WTC11 (cell line): Measurements from ENCODE around the gene HES1. TPM values are rescaled to one million over a fixed set of nuclear protein-coding genes. Genes with fewer than 3 reads are reported as not detected.

Experiments used
- ATAC-seq: fragments of 200-7000 bp; cut with Tn5 transposase; 2 replicates; pipeline ENCODE4 v1.10.0; 2021; ENCODE audit warnings: mild to moderate bottlenecking, moderate library complexity
- CTCF ChIA-PET: fragments of 300-600 bp; sonication (Branson Sonifier 250); formaldehyde crosslinking; loops from one replicate; lab custom pipeline; 2021; ENCODE audit warnings: antibody characterized with exemption; lab: Charles Lee
- POLR2A ChIA-PET: fragments of 350-600 bp; sonication (Branson Sonifier 250); formaldehyde crosslinking; loops from one replicate; lab custom pipeline; 2021; ENCODE audit warnings: antibody characterized with exemption; lab: Charles Lee
- DNase-seq: peaks from one replicate; pipeline ENCODE4 v3.0.0; 2021; ENCODE audit warnings: low spot score
- H3K27ac Mint-ChIP-seq: 2 replicates; pipeline ENCODE4 v1.8.0; 2021; ENCODE audit warnings: mixed read lengths
- H3K27me3 Mint-ChIP-seq: 2 replicates; pipeline ENCODE4 v1.8.0; 2021; ENCODE audit warnings: low read depth, mild to moderate bottlenecking, moderate library complexity, mixed read lengths
- H3K36me3 Mint-ChIP-seq: 2 replicates; pipeline ENCODE4 v1.8.0; 2021; ENCODE audit warnings: mixed read lengths
- H3K4me1 Mint-ChIP-seq: 2 replicates; pipeline ENCODE4 v1.8.0; 2022; ENCODE audit warnings: mixed read lengths
- H3K4me3 Mint-ChIP-seq: 2 replicates; pipeline ENCODE4 v1.8.0; 2021; ENCODE audit warnings: mild to moderate bottlenecking, moderate library complexity, mixed read lengths
- H3K9me3 Mint-ChIP-seq: 2 replicates; pipeline ENCODE4 v1.8.0; 2021; ENCODE audit warnings: mixed read lengths
- ELF4 ChIP-seq: sonication (generic); formaldehyde crosslinking; IDR thresholded peaks from 2 replicates; pipeline ENCODE4 v1.8.1; 2022; ENCODE audit warnings: low read depth, mild to moderate bottlenecking, moderate library complexity, missing genetic modification reagents
- ESRRA ChIP-seq: sonication (generic); formaldehyde crosslinking; IDR thresholded peaks from 2 replicates; pipeline ENCODE4 v1.8.1; 2022; ENCODE audit warnings: mild to moderate bottlenecking, missing genetic modification reagents, borderline replicate concordance
- FOXK1 ChIP-seq: sonication (generic); formaldehyde crosslinking; IDR thresholded peaks from 2 replicates; pipeline ENCODE4 v1.8.0; 2022; ENCODE audit warnings: mild to moderate bottlenecking, moderate library complexity, missing genetic modification reagents
- GRHL2 ChIP-seq: fragments of 250-450 bp; sonication (Bioruptor Pico); IDR thresholded peaks from 2 replicates; pipeline ENCODE4 v1.8.0; 2022; ENCODE audit warnings: mild to moderate bottlenecking, moderate library complexity; ENCODE audit not compliant: insufficient replicate concordance, severe bottlenecking
- HMGA2 ChIP-seq: fragments of 250-450 bp; sonication (Bioruptor Pico); IDR thresholded peaks from 2 replicates; pipeline ENCODE4 v1.4.0; 2021; ENCODE audit warnings: mild to moderate bottlenecking, moderate library complexity
- IRF2 ChIP-seq: sonication (generic); formaldehyde crosslinking; IDR thresholded peaks from 2 replicates; pipeline ENCODE4 v1.8.0; 2022; ENCODE audit warnings: low read depth, missing genetic modification reagents, borderline replicate concordance
- NFE2L1 ChIP-seq: sonication (generic); formaldehyde crosslinking; IDR thresholded peaks from 2 replicates; pipeline ENCODE4 v1.8.1; 2023; ENCODE audit warnings: missing genetic modification reagents
- OVOL2 ChIP-seq: fragments of 250-450 bp; sonication (Bioruptor Pico); IDR thresholded peaks from 2 replicates; pipeline ENCODE4 v1.9.0; 2021; ENCODE audit warnings: mild to moderate bottlenecking, borderline replicate concordance
- PRRX2 ChIP-seq: fragments of 250-450 bp; sonication (Bioruptor Pico); IDR thresholded peaks from 2 replicates; pipeline ENCODE4 v1.8.0; 2021; ENCODE audit warnings: mild to moderate bottlenecking
- SP1 ChIP-seq: sonication (generic); formaldehyde crosslinking; conservative IDR thresholded peaks from 2 replicates; pipeline ENCODE4 v1.8.1; 2022; ENCODE audit warnings: missing genetic modification reagents
- ZNF219 ChIP-seq: sonication (generic); formaldehyde crosslinking; IDR thresholded peaks from 2 replicates; pipeline ENCODE4 v1.8.0; 2023; ENCODE audit warnings: missing genetic modification reagents, mild to moderate bottlenecking, borderline replicate concordance
- ZNF263 ChIP-seq: sonication (generic); formaldehyde crosslinking; IDR thresholded peaks from 2 replicates; pipeline ENCODE4 v1.8.1; 2022; ENCODE audit warnings: low read depth, mild to moderate bottlenecking, moderate library complexity, missing genetic modification reagents
- ZNF396 ChIP-seq: fragments of 250-450 bp; sonication (Bioruptor Pico); IDR thresholded peaks from 2 replicates; pipeline ENCODE4 v1.8.0; 2021; ENCODE audit warnings: mild to moderate bottlenecking, moderate library complexity, borderline replicate concordance
- ZNF416 ChIP-seq: fragments of 250-450 bp; sonication (Bioruptor Pico); IDR thresholded peaks from 2 replicates; pipeline ENCODE4 v1.9.0; 2021; ENCODE audit warnings: mild to moderate bottlenecking, inconsistent platforms
- total RNA-seq: library from RNA; stranded (reverse); gene quantifications from 3 replicates; pipeline ENCODE4 v1.2.3, GENCODE V29; 2021
- TF ChIP-seq, protein P1 (sequence below): sonication (generic); formaldehyde crosslinking; IDR thresholded peaks from 2 replicates; pipeline ENCODE4 v1.8.1; 2023; ENCODE audit warnings: mild to moderate bottlenecking, missing genetic modification reagents
- TF ChIP-seq, protein P2 (sequence below): fragments of 250-450 bp; sonication (Bioruptor Pico); IDR thresholded peaks from 2 replicates; pipeline ENCODE4 v1.9.0; 2021; ENCODE audit warnings: moderate library complexity, mild to moderate bottlenecking, inconsistent platforms, borderline replicate concordance
- TF ChIP-seq, protein P3 (sequence below): sonication (generic); formaldehyde crosslinking; IDR thresholded peaks from 2 replicates; pipeline ENCODE4 v1.8.1; 2022; ENCODE audit warnings: low read depth, missing genetic modification reagents, borderline replicate concordance
- TF ChIP-seq, protein P4 (sequence below): sonication (generic); formaldehyde crosslinking; IDR thresholded peaks from 2 replicates; pipeline ENCODE4 v1.8.0; 2022; ENCODE audit warnings: missing genetic modification reagents
- TF ChIP-seq, protein P5 (sequence below): sonication (generic); formaldehyde crosslinking; IDR thresholded peaks from 2 replicates; pipeline ENCODE4 v1.8.1; 2023; ENCODE audit warnings: mild to moderate bottlenecking, missing genetic modification reagents, moderate library complexity
- TF ChIP-seq, protein P6 (sequence below): sonication (generic); formaldehyde crosslinking; IDR thresholded peaks from 2 replicates; pipeline ENCODE4 v1.8.0; 2022; ENCODE audit warnings: mild to moderate bottlenecking, missing genetic modification reagents
- TF ChIP-seq, protein P7 (sequence below): fragments of 250-450 bp; sonication (Bioruptor Pico); conservative IDR thresholded peaks from 2 replicates; pipeline ENCODE4 v1.9.0; 2021; ENCODE audit warnings: mild to moderate bottlenecking
- TF ChIP-seq, protein P8 (sequence below): sonication (generic); formaldehyde crosslinking; conservative IDR thresholded peaks from 2 replicates; pipeline ENCODE4 v1.8.1; 2022; ENCODE audit warnings: mild to moderate bottlenecking, missing genetic modification reagents

Gene HES1
- total RNA-seq, 1 experiment from 2014 or later, result 28.4 TPM

DNA sequence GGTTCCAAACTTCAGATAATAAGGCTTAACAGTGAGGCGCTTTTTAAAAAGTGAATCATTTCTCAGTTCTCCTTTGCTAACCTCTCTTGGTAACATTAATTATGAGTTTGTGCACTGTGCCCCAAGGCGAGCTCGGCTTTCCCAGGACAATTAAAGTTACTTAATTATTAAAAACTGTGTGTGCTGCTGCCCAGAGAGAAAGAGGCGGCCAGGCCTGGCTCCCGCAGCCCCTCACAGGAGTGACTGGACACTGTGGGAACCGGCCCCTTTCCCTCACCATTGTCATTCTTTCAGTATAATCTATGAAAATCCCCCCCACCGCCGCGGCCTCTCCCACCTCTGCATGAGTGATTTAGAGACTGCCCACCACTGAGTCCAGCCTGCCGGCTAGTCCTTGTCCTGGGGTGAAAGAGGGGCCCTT lies 43.1 kb upstream of the HES1 start:
- H3K27ac Mint-ChIP-seq, result no peak overlapping the region
- POLR2A ChIA-PET, result no interaction called here
- TF ChIP-seq OVOL2 (no peak), SP1 (CRISPR knock-in tag) (no peak), ZNF396 (CRISPR knock-in tag) (no peak), ESRRA (CRISPR knock-in tag) (no peak), ZNF219 (no peak), FOXK1 (CRISPR knock-in tag) (no peak), PRRX2 (CRISPR knock-in tag) (no peak), GRHL2 (no peak), ELF4 (no peak), HMGA2 (no peak), ZNF263 (no peak)
- TF ChIP-seq, protein P1, sequence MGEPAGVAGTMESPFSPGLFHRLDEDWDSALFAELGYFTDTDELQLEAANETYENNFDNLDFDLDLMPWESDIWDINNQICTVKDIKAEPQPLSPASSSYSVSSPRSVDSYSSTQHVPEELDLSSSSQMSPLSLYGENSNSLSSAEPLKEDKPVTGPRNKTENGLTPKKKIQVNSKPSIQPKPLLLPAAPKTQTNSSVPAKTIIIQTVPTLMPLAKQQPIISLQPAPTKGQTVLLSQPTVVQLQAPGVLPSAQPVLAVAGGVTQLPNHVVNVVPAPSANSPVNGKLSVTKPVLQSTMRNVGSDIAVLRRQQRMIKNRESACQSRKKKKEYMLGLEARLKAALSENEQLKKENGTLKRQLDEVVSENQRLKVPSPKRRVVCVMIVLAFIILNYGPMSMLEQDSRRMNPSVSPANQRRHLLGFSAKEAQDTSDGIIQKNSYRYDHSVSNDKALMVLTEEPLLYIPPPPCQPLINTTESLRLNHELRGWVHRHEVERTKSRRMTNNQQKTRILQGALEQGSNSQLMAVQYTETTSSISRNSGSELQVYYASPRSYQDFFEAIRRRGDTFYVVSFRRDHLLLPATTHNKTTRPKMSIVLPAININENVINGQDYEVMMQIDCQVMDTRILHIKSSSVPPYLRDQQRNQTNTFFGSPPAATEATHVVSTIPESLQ (CRISPR knock-in tag), result no peak
- TF ChIP-seq, protein P2, sequence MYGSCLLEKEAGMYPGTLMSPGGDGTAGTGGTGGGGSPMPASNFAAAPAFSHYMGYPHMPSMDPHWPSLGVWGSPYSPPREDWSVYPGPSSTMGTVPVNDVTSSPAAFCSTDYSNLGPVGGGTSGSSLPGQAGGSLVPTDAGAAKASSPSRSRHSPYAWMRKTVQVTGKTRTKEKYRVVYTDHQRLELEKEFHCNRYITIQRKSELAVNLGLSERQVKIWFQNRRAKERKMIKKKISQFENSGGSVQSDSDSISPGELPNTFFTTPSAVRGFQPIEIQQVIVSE (CRISPR knock-in tag), result no peak
- TF ChIP-seq, protein P3, sequence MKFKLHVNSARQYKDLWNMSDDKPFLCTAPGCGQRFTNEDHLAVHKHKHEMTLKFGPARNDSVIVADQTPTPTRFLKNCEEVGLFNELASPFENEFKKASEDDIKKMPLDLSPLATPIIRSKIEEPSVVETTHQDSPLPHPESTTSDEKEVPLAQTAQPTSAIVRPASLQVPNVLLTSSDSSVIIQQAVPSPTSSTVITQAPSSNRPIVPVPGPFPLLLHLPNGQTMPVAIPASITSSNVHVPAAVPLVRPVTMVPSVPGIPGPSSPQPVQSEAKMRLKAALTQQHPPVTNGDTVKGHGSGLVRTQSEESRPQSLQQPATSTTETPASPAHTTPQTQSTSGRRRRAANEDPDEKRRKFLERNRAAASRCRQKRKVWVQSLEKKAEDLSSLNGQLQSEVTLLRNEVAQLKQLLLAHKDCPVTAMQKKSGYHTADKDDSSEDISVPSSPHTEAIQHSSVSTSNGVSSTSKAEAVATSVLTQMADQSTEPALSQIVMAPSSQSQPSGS (CRISPR knock-in tag), result no peak
- TF ChIP-seq, protein P4, sequence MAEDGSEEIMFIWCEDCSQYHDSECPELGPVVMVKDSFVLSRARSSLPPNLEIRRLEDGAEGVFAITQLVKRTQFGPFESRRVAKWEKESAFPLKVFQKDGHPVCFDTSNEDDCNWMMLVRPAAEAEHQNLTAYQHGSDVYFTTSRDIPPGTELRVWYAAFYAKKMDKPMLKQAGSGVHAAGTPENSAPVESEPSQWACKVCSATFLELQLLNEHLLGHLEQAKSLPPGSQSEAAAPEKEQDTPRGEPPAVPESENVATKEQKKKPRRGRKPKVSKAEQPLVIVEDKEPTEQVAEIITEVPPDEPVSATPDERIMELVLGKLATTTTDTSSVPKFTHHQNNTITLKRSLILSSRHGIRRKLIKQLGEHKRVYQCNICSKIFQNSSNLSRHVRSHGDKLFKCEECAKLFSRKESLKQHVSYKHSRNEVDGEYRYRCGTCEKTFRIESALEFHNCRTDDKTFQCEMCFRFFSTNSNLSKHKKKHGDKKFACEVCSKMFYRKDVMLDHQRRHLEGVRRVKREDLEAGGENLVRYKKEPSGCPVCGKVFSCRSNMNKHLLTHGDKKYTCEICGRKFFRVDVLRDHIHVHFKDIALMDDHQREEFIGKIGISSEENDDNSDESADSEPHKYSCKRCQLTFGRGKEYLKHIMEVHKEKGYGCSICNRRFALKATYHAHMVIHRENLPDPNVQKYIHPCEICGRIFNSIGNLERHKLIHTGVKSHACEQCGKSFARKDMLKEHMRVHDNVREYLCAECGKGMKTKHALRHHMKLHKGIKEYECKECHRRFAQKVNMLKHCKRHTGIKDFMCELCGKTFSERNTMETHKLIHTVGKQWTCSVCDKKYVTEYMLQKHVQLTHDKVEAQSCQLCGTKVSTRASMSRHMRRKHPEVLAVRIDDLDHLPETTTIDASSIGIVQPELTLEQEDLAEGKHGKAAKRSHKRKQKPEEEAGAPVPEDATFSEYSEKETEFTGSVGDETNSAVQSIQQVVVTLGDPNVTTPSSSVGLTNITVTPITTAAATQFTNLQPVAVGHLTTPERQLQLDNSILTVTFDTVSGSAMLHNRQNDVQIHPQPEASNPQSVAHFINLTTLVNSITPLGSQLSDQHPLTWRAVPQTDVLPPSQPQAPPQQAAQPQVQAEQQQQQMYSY (CRISPR knock-in tag), result no peak
- TF ChIP-seq, all 79 proteins: peak for 0
- H3K27me3 Mint-ChIP-seq, result no peaks in the 10 kb centered on the region; the same call in none of the 2 replicates
- H3K4me3 Mint-ChIP-seq, result no peak overlapping the region
- H3K36me3 Mint-ChIP-seq, result no peaks in the 10 kb centered on the region
- H3K4me1 Mint-ChIP-seq, result peaks cover 23% of the 10 kb centered on the region
- ATAC-seq, result no peak
- DNase-seq, result no peak
- CTCF ChIA-PET, result no interaction called here
- H3K9me3 Mint-ChIP-seq, result no peaks in the 10 kb centered on the region

DNA sequence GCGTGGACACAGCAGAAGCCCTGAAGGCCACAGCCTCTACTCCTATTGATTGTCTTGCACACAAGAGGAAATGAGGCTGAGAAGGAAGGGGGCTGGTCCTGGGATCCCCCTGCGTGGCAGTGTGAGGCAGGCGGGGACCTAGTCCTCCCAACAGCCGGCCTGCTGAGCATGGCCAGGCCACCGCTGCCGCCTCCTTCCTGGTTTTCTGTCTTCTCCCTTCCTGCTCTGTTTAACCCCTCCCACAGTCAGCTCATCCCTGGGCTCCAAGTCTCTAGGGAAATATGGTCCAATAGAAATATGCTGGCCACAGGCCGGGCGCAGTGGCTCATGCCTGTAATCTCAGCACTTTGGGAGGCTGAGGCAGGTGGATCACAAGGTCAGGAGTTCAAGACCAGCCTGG lies 42.1 kb upstream of the HES1 start:
- no peaks in the 10 kb centered on the region for H3K9me3 Mint-ChIP-seq
- H3K27me3 Mint-ChIP-seq, result peaks cover 3% of the 10 kb centered on the region
- H3K4me1 Mint-ChIP-seq, result peaks cover 32% of the 10 kb centered on the region
- no peaks in the 10 kb centered on the region for H3K36me3 Mint-ChIP-seq
- no peak overlapping the region for H3K27ac Mint-ChIP-seq
- POLR2A ChIA-PET, result no interaction called here
- no peak overlapping the region for H3K4me3 Mint-ChIP-seq
- DNase-seq (no peak), ATAC-seq (no peak)
- CTCF ChIA-PET, result no interaction called here
- TF ChIP-seq, protein P5, sequence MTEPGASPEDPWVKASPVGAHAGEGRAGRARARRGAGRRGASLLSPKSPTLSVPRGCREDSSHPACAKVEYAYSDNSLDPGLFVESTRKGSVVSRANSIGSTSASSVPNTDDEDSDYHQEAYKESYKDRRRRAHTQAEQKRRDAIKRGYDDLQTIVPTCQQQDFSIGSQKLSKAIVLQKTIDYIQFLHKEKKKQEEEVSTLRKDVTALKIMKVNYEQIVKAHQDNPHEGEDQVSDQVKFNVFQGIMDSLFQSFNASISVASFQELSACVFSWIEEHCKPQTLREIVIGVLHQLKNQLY, result no peak
- TF ChIP-seq, protein P6, sequence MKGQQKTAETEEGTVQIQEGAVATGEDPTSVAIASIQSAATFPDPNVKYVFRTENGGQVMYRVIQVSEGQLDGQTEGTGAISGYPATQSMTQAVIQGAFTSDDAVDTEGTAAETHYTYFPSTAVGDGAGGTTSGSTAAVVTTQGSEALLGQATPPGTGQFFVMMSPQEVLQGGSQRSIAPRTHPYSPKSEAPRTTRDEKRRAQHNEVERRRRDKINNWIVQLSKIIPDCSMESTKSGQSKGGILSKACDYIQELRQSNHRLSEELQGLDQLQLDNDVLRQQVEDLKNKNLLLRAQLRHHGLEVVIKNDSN (CRISPR knock-in tag), result no peak
- TF ChIP-seq, protein P7, sequence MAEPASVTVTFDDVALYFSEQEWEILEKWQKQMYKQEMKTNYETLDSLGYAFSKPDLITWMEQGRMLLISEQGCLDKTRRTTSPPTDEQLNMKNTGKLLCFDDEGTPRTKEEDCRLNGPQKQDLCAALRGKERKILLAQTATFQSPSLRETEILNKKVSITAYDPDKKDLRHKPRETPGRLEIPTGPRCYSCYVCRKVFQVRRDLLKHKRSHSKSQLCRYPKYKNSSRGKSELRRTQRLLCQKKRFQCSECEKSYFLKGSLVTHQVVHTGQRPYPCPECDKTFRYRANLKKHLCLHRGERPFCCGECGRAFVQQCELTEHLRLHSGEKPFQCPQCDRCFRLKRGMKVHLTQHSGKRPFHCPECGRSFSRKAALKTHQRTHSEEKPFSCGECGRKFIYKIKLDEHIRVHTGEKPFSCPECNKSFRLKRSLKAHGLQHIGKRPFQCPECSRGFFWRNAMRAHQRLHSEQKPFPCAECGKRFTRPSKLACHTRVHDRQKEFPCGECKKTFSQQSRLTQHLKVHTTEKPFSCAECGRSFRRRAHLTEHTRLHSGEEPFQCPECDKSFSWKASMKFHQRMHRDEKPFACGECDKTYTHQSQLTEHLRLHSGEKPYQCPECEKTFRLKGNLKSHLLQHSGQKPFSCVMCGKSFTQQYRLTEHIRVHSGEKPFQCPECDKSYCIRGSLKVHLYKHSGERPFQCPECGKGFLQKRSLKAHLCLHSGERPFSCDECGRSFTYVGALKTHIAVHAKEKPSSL (CRISPR knock-in tag), result no peak
- TF ChIP-seq, protein P2 (CRISPR knock-in tag), result no peak
- TF ChIP-seq ZNF416 (CRISPR knock-in tag) (no peak), NFE2L1 (no peak), IRF2 (CRISPR knock-in tag) (no peak)
- TF ChIP-seq, protein P8, sequence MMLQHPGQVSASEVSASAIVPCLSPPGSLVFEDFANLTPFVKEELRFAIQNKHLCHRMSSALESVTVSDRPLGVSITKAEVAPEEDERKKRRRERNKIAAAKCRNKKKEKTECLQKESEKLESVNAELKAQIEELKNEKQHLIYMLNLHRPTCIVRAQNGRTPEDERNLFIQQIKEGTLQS (CRISPR knock-in tag), result no peak
